Rectal smooth muscle tissue (tissue), 1 donor: ENCODE results near the gene TENM3.

Experiments
- H3K27ac ChIP-seq: one replicate; pipeline ENCODE4 v1.7.0; 2013; ENCODE audit warnings: low read depth, low read length, inconsistent platforms
- H3K27me3 ChIP-seq: one replicate; pipeline ENCODE4 v1.7.0; 2013; ENCODE audit warnings: low read length; ENCODE audit not compliant: control insufficient read depth, insufficient read depth
- H3K36me3 ChIP-seq: one replicate; pipeline ENCODE4 v1.7.0; 2013; ENCODE audit warnings: low read length; ENCODE audit not compliant: control insufficient read depth, insufficient read depth
- H3K4me1 ChIP-seq: one replicate; pipeline ENCODE4 v1.7.0; 2013; ENCODE audit warnings: low read length; ENCODE audit not compliant: control insufficient read depth, insufficient read depth
- H3K4me3 ChIP-seq: one replicate; pipeline ENCODE4 v1.7.0; 2013; ENCODE audit warnings: low read length
- H3K9ac ChIP-seq: one replicate; pipeline ENCODE4 v1.7.0; 2013; ENCODE audit warnings: low read length

The TENM3 gene

GRCh38 chr4:182531555-182532162, 288.5 kb downstream of the TENM3 start:
- H3K4me1 ChIP-seq: peaks cover 20% of the 10 kb centered on the region
- H3K9ac ChIP-seq: no peak overlapping the region
- H3K27me3 ChIP-seq: no peaks in the 10 kb centered on the region
- no peaks in the 10 kb centered on the region for H3K36me3 ChIP-seq
- no peak overlapping the region for H3K4me3 ChIP-seq
- peak overlapping the region; percentile 41 for H3K27ac ChIP-seq

DNA sequence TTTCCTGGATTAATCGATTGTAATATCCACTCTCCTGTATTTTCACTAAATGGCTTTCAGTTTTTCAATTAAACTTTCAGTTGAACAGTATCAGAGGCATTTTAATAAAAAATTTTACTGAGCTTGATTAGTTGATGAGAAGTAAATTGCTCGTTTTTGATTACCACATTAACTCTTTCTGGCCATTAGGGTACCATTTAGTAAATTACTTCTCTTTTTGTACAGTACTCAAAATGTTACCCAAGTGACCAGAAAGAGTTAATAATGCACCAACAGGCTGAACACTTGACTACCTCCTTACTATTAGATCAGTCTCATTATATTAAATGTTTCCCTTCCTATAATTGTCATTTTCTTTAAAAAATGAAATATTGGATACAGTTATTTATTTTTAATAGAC, 289.2 kb downstream of the TENM3 start:
- Histone ChIP-seq H3K4me3 (no peak overlapping the region), H3K4me1 (peaks cover 26% of the 10 kb centered on the region), H3K27me3 (no peaks in the 10 kb centered on the region), H3K36me3 (no peaks in the 10 kb centered on the region), H3K9ac (no peak overlapping the region), H3K27ac (peak overlapping the region; percentile 41)

- peaks cover 32% of the 10 kb centered on the region for H3K4me1 ChIP-seq
- no peak overlapping the region for H3K9ac ChIP-seq
- no peaks in the 10 kb centered on the region for H3K36me3 ChIP-seq
- H3K4me3 ChIP-seq: no peak overlapping the region
- peak overlapping the region; percentile 32 for H3K27ac ChIP-seq
- H3K27me3 ChIP-seq: no peaks in the 10 kb centered on the region
These were observed 290.8 kb downstream of the TENM3 start for GRCh38 chr4:182533964-182534363.

DNA sequence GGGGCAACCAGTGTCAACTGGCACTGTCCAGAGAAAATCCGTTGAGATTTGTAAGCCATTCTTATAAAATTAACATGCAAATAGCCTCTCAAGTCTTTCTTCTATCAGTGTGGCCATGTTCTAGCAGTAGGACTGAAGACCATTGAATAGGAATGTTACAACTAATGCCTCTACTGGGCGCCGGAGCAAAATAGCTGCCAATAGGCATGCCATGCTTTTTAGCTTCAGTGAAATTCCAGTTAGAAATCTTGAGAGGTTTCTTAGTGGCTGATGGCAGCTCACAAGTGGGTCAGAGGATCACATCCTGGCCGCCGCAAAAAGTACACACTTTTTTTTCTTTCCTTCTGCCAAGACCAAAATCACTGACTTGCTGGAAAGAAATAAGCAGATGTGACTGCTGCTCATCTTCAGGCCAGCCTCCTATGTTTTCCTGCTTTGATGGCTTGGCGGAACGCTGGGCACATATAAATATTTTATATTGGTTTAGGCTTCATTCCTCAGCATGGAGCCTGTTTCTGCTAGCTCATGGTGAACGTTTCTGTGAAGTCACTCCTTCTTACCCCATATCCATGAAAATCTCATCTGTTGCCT, 293.1 kb downstream of the TENM3 start:
- Histone ChIP-seq H3K36me3 (no peaks in the 10 kb centered on the region), H3K4me1 (peaks cover 24% of the 10 kb centered on the region), H3K27ac (peak overlapping the region; percentile 8), H3K9ac (no peak overlapping the region), H3K4me3 (no peak overlapping the region), H3K27me3 (no peaks in the 10 kb centered on the region)

DNA sequence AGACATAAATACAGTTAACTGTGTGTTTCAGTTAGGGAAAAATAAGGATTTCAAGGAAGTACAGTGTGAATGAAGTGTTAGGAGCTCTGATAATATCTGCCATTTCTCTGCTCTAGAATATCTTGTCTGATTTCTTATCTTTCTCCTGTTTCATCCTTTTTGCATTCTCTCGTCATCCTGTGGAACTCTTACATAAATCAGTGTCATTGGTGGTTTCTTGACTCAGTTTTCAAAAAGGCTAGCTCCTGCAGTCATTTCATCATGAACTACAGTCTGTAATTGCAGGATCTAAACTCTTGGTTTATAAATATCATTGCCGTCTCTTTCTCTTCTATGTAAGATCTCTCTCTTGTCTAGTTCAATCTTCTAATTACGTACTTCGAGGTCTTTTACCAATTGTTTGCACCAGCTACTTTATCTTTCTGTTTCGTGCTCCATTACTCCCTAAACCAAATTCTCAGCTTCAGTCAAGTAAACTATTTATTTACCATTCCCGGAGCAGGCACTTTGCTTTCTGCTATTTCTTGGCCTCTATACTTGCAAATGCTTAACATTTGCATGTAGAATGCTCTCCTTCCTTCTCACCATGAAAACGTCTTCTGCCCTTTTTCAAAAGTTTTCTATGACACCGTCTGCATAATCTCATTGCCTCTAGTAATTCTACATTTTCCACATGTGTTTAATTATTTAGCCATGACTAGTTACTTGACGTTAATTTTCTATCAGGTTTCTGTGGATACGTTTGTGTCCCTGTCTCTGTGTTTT, 294.0 kb downstream of the TENM3 start:
- Histone ChIP-seq H3K4me3 (peak overlapping the region; percentile 19), H3K9ac (no peak overlapping the region), H3K27ac (no peak overlapping the region)

GRCh38 chr4:182538031-182538430, 294.8 kb downstream of the TENM3 start:
- Histone ChIP-seq H3K27me3 (no peaks in the 10 kb centered on the region), H3K27ac (no peak overlapping the region)

More for the DNA sequence above, 294.0 kb downstream of the TENM3 start:
- Histone ChIP-seq H3K4me1 (peaks cover 19% of the 10 kb centered on the region), H3K27me3 (no peaks in the 10 kb centered on the region), H3K36me3 (no peaks in the 10 kb centered on the region)

DNA sequence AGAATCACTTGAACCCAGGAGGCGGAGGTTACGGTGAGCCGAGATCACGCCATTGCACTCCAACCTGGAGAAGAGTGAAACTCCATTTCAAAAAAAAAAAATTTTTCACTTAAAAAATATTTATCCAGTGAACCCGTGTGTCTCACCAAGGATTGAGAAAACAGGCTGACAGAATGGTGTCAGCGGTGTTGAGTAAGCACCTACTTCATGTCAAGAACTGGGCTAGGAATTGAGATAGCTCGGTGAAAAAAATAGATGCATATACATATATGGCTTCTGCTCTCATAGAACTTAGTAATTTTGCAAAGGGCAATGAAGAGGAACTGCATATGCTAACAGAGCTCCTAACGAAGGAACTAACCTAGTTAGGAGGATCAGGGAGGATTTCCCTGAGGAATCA, 297.3 kb downstream of the TENM3 start:
- Histone ChIP-seq H3K27ac (no peak overlapping the region), H3K4me3 (no peak overlapping the region), H3K27me3 (no peaks in the 10 kb centered on the region), H3K9ac (no peak overlapping the region), H3K4me1 (peaks cover 12% of the 10 kb centered on the region), H3K36me3 (no peaks in the 10 kb centered on the region)

More at GRCh38 chr4:182538031-182538430, 294.8 kb downstream of the TENM3 start:
- Histone ChIP-seq H3K9ac (no peak overlapping the region), H3K36me3 (no peaks in the 10 kb centered on the region), H3K4me1 (peaks cover 18% of the 10 kb centered on the region), H3K4me3 (no peak overlapping the region)

GRCh38 chr4:182547435-182547834, 304.2 kb downstream of the TENM3 start:
- Histone ChIP-seq H3K4me1 (no peaks in the 10 kb centered on the region), H3K27ac (no peak overlapping the region), H3K4me3 (no peak overlapping the region), H3K9ac (no peak overlapping the region), H3K36me3 (no peaks in the 10 kb centered on the region), H3K27me3 (no peaks in the 10 kb centered on the region)

GRCh38 chr4:182548156-182548555, 305.0 kb downstream of the TENM3 start:
- Histone ChIP-seq H3K4me1 (no peaks in the 10 kb centered on the region), H3K4me3 (no peak overlapping the region), H3K27ac (no peak overlapping the region), H3K36me3 (no peaks in the 10 kb centered on the region), H3K27me3 (no peaks in the 10 kb centered on the region), H3K9ac (no peak overlapping the region)

GRCh38 chr4:182549356-182549755, 306.2 kb downstream of the TENM3 start:
- no peak overlapping the region for H3K27ac ChIP-seq
- H3K4me1 ChIP-seq: no peaks in the 10 kb centered on the region
- no peak overlapping the region for H3K9ac ChIP-seq
- no peaks in the 10 kb centered on the region for H3K36me3 ChIP-seq
- no peaks in the 10 kb centered on the region for H3K27me3 ChIP-seq
- H3K4me3 ChIP-seq: no peak overlapping the region

GRCh38 chr4:182552948-182553347, 309.7 kb downstream of the TENM3 start:
- Histone ChIP-seq H3K27me3 (no peaks in the 10 kb centered on the region), H3K4me3 (no peak overlapping the region), H3K27ac (no peak overlapping the region), H3K4me1 (peaks cover 8% of the 10 kb centered on the region), H3K36me3 (no peaks in the 10 kb centered on the region), H3K9ac (no peak overlapping the region)

DNA sequence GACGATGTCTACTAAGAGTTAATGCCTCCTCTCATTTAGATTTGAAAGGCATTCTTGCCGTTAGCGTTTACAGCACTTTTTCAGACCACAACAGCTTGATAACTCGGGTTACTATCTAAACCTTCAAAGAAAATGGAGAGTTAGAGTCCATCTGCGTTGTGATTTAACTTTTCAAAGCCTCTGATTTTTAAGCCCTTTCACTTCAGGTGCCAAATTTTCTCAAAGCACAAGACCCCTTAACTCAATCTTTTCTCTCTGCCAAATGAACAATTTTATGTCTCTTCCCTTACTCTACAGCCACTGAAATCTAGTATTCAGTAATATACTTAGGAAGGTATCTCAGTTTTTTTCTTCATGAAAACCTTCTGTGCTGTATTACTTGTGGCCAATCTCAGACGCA, 310.5 kb downstream of the TENM3 start:
- Histone ChIP-seq H3K4me3 (no peak overlapping the region), H3K9ac (no peak overlapping the region), H3K36me3 (no peaks in the 10 kb centered on the region), H3K27me3 (no peaks in the 10 kb centered on the region), H3K4me1 (peaks cover 8% of the 10 kb centered on the region), H3K27ac (peak overlapping the region; percentile 37)
